HepG2 (cell line): ENCODE results near the gene GLOD5. TPM values are rescaled to one million over a fixed set of nuclear protein-coding genes. Genes with fewer than 3 reads are reported as not detected.

Source experiments
- ATAC-seq: fragments of 200-7000 bp; cut with Tn5 transposase; 3 replicates; pipeline ENCODE4 v1.9.1; 2020; ENCODE audit warnings: mild to moderate bottlenecking, moderate library complexity
- BruUV-seq: library from RNA; stranded (reverse); fragments of 400-500 nt; replicated peaks from 2 replicates; lab custom pipeline; 2021; lab: Mats Ljungman, UMichigan
- CTCF ChIA-PET: fragments of 300-600 bp; formaldehyde crosslinking; extraction: SDS; loops from one replicate; lab custom pipeline; 2021; ENCODE audit warnings: low total read pairs, inconsistent platforms, low intra/inter-chr PET ratio; lab: Yijun Ruan, JAX
- POLR2A ChIA-PET: fragments of 350-600 bp; sonication (Branson Sonifier 250); formaldehyde crosslinking; loops from one replicate; lab custom pipeline; 2020; ENCODE audit warnings: antibody characterized with exemption, inconsistent platforms; lab: Yijun Ruan, JAX
- DNase-seq: peaks from one replicate; pipeline ENCODE4 v3.0.0-alpha.2; 2015; ENCODE audit warnings: low spot score
- FAIRE-seq: peaks from 3 replicates; lab custom pipeline; 2011; peaks lifted over from hg19 to GRCh38; lab: Jason Lieb, UNC
- H2AFZ ChIP-seq: one replicate; pipeline ENCODE4 v1.6.1; 2011; ENCODE audit warnings: low read length, inconsistent platforms
- H3K27ac ChIP-seq: fragments of 300-600 bp; 3 replicates; pipeline ENCODE4 v1.8.0; 2011; ENCODE audit warnings: mixed run types, mild to moderate bottlenecking, mixed read lengths, low read length, inconsistent platforms; ENCODE audit not compliant: insufficient read depth; ENCODE audit errors: extremely low read length
- H3K27me3 ChIP-seq, 2 experiments: fragments of 200-600 bp in 1 of 2; 2 replicates in 1 of 2; 3 replicates in 1 of 2; pipeline versions ENCODE4 v1.6.0 to v1.8.0; 2011; ENCODE audit warnings: low read length in 2 of 2, mild to moderate bottlenecking in 2 of 2, moderate library complexity in 2 of 2, inconsistent platforms in 1 of 2; ENCODE audit not compliant: insufficient read depth in 2 of 2, control insufficient read depth in 1 of 2
- H3K36me3 ChIP-seq, 2 experiments: fragments of 200-600 bp in 1 of 2; replicated peaks in 1 of 2; 2 replicates in 1 of 2; 3 replicates in 1 of 2; pipeline versions ENCODE4 v1.5.1 to v1.8.0; 2011; ENCODE audit warnings: low read length in 2 of 2, inconsistent platforms in 1 of 2; ENCODE audit not compliant: insufficient read depth in 2 of 2, control insufficient read depth in 1 of 2
- H3K4me1 ChIP-seq: 2 replicates; pipeline ENCODE4 v1.5.1; 2012; ENCODE audit warnings: low read length, inconsistent platforms; ENCODE audit not compliant: insufficient read depth
- H3K4me2 ChIP-seq: 2 replicates; pipeline ENCODE4 v1.6.0; 2011; ENCODE audit warnings: low read depth, low read length, inconsistent platforms
- H3K4me3 ChIP-seq, 3 experiments: fragments of 200-600 bp in 1 of 3; sonication (generic), shearing (Covaris generic) in 1 of 3; replicated peaks in 1 of 3; 2 replicates each; pipeline ENCODE4 v1.5.1; 2011 to 2016; ENCODE audit warnings: low read length in 3 of 3, inconsistent platforms in 2 of 3, low read depth in 2 of 3, mild to moderate bottlenecking in 2 of 3, control low read depth in 1 of 3, mixed read lengths in 1 of 3; ENCODE audit not compliant: insufficient read depth in 1 of 3
- H3K79me2 ChIP-seq: one replicate; pipeline ENCODE4 v1.6.1; 2011; ENCODE audit warnings: low read length, inconsistent platforms; ENCODE audit not compliant: insufficient read depth
- H3K9ac ChIP-seq: 2 replicates; pipeline ENCODE4 v1.6.0; 2011; ENCODE audit warnings: mild to moderate bottlenecking, low read depth, low read length, inconsistent platforms; ENCODE audit not compliant: insufficient read depth
- H3K9me3 ChIP-seq: 2 replicates; pipeline ENCODE4 v1.5.1; 2012; ENCODE audit warnings: mild to moderate bottlenecking, low read length
- H4K20me1 ChIP-seq: 2 replicates; pipeline ENCODE4 v1.6.0; 2011; ENCODE audit warnings: inconsistent platforms, mild to moderate bottlenecking, low read length, moderate library complexity; ENCODE audit not compliant: insufficient read depth
- CHCHD3 ChIP-seq: sonication (generic); formaldehyde crosslinking; IDR thresholded peaks from 2 replicates; pipeline ENCODE4 v1.8.0; 2022; ENCODE audit warnings: mild to moderate bottlenecking, missing genetic modification reagents, moderate library complexity
- GMEB1 ChIP-seq: sonication (generic); formaldehyde crosslinking; IDR thresholded peaks from 2 replicates; pipeline ENCODE4 v1.5.1; 2020; ENCODE audit warnings: missing genetic modification reagents, mild to moderate bottlenecking, borderline replicate concordance
- GTF2F1 ChIP-seq: fragments of 150-350 bp; IDR thresholded peaks from 2 replicates; pipeline ENCODE4 v1.6.1; 2014; ENCODE audit warnings: low read length
- IRF1 ChIP-seq: sonication (generic); formaldehyde crosslinking; IDR thresholded peaks from 2 replicates; pipeline ENCODE4 v1.4.0; 2020; ENCODE audit warnings: low read depth, mild to moderate bottlenecking, missing genetic modification reagents
- RERE ChIP-seq: IDR thresholded peaks from 2 replicates; pipeline ENCODE4 v1.6.1; 2016; ENCODE audit warnings: low read depth, missing genetic modification reagents, missing compliant biosample characterization
- SAP130 ChIP-seq: IDR thresholded peaks from 2 replicates; pipeline ENCODE4 v1.6.1; 2016; ENCODE audit warnings: low read depth
- SP5 ChIP-seq: IDR thresholded peaks from 2 replicates; pipeline ENCODE4 v1.6.1; 2016; ENCODE audit warnings: low read depth, borderline replicate concordance
- ZNF136 ChIP-seq: sonication (generic); formaldehyde crosslinking; IDR thresholded peaks from 2 replicates; pipeline ENCODE4 v1.8.1; 2022; ENCODE audit warnings: low read depth, mild to moderate bottlenecking, moderate library complexity, missing genetic modification reagents
- ZNF432 ChIP-seq: sonication (generic); formaldehyde crosslinking; IDR thresholded peaks from 2 replicates; pipeline ENCODE4 v1.5.0; 2020; ENCODE audit warnings: missing genetic modification reagents, mild to moderate bottlenecking, borderline replicate concordance
- ZNF556 ChIP-seq: sonication (generic); formaldehyde crosslinking; IDR thresholded peaks from 2 replicates; pipeline ENCODE4 v1.4.0; 2020; ENCODE audit warnings: mild to moderate bottlenecking, missing genetic modification reagents, borderline replicate concordance
- WGBS: methylation state at CpG from one replicate; pipeline ENCODE4 v1.1.6; 2017; ENCODE audit warnings: low lambda C conversion rate; 5-methylcytosine and 5-hydroxymethylcytosine counted together
- in situ Hi-C: cut with HindIII; loops from 2 replicates; pipeline ENCODE4 v1.10.0; 2017; ENCODE audit warnings: low pct_unique_long_range_greater_than_20kb; ENCODE audit not compliant: extremely low pct_ligation_motif_present
- intact Hi-C: fragments of 100-400 bp; cut with micrococcal nuclease; formaldehyde crosslinking; loops from one replicate; pipeline ENCODE4 v1.10.0; 2022; ENCODE audit not compliant: unreplicated experiment
- polyA plus RNA-seq, 8 experiments: library from polyadenylated mRNA; depleted of rRNA in 3 of 8; stranded (reverse) in 7 of 8; unstranded in 1 of 8; fragments of >200 nt; fragmentation: Illumina TruSeq in 4 of 8; extraction: Trizol in 4 of 8; gene quantifications; 2 replicates each; pipeline versions ENCODE4 v1.2.1 to v1.2.3, GENCODE V29; 2011 to 2016; ENCODE audit warnings: low read depth in 4 of 8, missing spikeins in 1 of 8, mixed read lengths in 1 of 8; ENCODE audit not compliant: insufficient read depth in 1 of 8
- total RNA-seq, 5 experiments: library from RNA; depleted of rRNA; stranded (reverse); fragments of >200 nt; fragmentation: Illumina TruSeq; extraction: Trizol; gene quantifications; 2 replicates each; pipeline ENCODE4 v1.2.3, GENCODE V29; 2016; ENCODE audit warnings: low read depth in 1 of 5

GLOD5 gene
- total and polyA plus RNA-seq, 2 of the 13 experiments (the other 11 are each of a cell fraction or from before 2014, with no cell fraction given) = 0.93 to 1.3 TPM

- TF ChIP-seq RERE (CRISPR knock-in tag) (no peak), SP5 (CRISPR knock-in tag) (no peak), ZNF556 (CRISPR knock-in tag) (no peak), GMEB1 (CRISPR knock-in tag) (no peak), GTF2F1 (no peak)
- TF ChIP-seq, all 625 proteins: peak for 0
Measured at GRCh38 chrX:48782795-48783194, 21.2 kb downstream of the GLOD5 start (continued).

- H3K9ac ChIP-seq = no peak overlapping the region
- CTCF ChIA-PET = no interaction called here
- POLR2A ChIA-PET = no interaction called here
- no peak for TF ChIP-seq ZNF136 (CRISPR knock-in tag)
- TF ChIP-seq SAP130 (CRISPR knock-in tag) = no peak
- TF ChIP-seq IRF1 (CRISPR knock-in tag) = no peak
- no peak for TF ChIP-seq CHCHD3 (CRISPR knock-in tag)
- TF ChIP-seq ZNF432 (CRISPR knock-in tag) = no peak
Measured at GRCh38 chrX:48784726-48785125, 23.2 kb downstream of the GLOD5 start.

More at GRCh38 chrX:48784726-48785125, 23.2 kb downstream of the GLOD5 start:
- Histone ChIP-seq H2AFZ (no peak overlapping the region), H3K79me2 (no peaks in the 10 kb centered on the region), H3K4me1 (no peaks in the 10 kb centered on the region), H3K36me3 (no peaks in the 10 kb centered on the region), H3K4me2 (no peak overlapping the region), H4K20me1 (no peaks in the 10 kb centered on the region), H3K9me3 (no peaks in the 10 kb centered on the region), H3K4me3 (no peak overlapping the region), H3K27ac (no peak overlapping the region), H3K27me3 (no peaks in the 10 kb centered on the region; a peak in 1 of 5 replicates)
- FAIRE-seq (no peak), ATAC-seq (no peak), DNase-seq (no peak)
- 8% methylated on average over 2 of the region's 3 CpGs for WGBS
- intact Hi-C loops (no loop called here), in situ Hi-C loops (no loop called here)
- BruUV-seq = no TSS peak
